GM18951 (cell line): ENCODE results near the gene ZNF729.
"Not testable (repeated sequence)": the region's sequence is repeated elsewhere in the genome, so short reads cannot be mapped to it uniquely, and the experiment has no call there.

ENCODE experiments used
- POLR2A ChIP-seq: IDR thresholded peaks from 4 replicates; pipeline ENCODE4 v1.6.1; 2011; ENCODE audit warnings: mild to moderate bottlenecking; ENCODE audit not compliant: insufficient read length, insufficient read depth; ENCODE audit errors: extremely low read depth
- in situ Hi-C: fragments of 300-500 bp; cut with MboI; formaldehyde crosslinking; loops from one replicate; pipeline ENCODE4 v1.12.0; 2022; ENCODE audit warnings: low sequenced_read_pairs, mixed read lengths, inconsistent platforms; ENCODE audit not compliant: unreplicated experiment

Gene ZNF729

DNA sequence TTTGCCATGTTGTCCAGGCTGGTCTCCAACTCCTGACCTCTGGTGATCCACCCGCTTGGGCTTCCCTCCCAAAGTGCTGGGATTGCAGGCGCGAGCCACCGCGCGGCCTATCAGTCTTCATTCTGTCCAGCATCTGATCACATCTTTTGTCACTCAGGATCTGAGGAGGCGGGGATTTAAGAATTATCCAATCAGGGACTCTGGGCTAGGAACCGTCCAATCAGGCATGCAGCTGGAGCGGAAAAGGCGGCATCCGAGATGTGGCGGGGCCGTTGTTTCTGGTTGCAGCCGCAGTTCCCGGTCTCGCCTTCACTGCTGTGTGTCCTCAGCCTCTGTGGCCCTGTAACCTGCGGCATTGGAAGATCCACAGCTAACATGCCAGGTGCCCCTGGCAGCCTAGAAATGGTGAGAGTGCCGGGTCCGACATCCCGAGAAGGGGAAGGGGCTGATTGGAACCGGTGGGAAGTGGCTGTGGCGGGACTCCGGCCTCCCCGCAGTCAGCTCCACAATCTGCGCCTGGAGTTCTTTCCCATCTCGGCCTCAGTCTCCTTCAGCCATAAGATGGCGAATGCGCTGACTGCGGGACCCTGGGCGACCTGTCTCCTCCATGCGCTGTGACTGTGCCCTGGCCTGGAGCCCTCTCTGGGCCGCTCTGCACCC is at the start of gene ZNF729:
ZNF729 (plus strand) TSS at position 291 of the 660 bp plus-strand sequence; CDS start at position 376, 85 bp downstream.
- in situ Hi-C loops: no loop called here
- TF ChIP-seq POLR2A: no peak

DNA sequence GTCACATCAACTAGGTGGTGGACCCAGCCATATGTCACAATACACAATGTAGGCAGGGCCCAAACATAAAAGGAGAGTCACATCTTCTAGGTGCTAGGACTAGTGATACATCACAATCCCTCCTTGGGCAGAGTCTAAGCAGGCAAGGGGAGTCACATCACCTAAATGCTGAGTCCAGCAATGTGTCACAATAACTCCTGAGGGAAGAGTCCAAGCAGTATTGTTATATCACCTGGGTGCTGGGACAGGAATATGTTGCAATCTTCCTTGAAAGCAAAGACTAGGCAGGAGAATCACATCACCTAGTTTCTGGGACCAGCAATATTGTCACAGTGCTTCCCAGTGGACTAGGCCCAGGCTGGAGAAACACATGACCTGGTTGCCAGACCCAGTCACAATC is 29.4 kb upstream of the ZNF729 start:
- TF ChIP-seq POLR2A: no peak
- in situ Hi-C loops: no loop called here

DNA sequence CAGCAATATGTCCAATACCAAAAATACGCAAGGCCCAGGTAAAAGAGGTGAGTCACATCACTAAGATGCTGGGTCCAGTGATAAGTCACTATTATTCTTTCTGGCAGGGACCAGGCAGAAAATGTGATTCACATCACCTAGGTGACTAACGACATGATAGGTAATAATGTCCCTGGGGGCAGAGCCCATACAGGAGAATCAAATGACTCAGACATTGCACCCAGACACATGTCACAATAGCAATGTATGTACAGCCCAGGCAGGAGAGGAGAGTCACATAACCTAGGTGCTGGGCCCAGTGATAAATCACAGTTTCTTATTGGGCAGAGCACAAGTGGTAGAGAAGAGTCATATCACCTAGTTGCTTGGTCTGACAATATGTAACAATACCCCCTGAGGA is 28.9 kb upstream of the ZNF729 start:
- TF ChIP-seq POLR2A: no peak

DNA sequence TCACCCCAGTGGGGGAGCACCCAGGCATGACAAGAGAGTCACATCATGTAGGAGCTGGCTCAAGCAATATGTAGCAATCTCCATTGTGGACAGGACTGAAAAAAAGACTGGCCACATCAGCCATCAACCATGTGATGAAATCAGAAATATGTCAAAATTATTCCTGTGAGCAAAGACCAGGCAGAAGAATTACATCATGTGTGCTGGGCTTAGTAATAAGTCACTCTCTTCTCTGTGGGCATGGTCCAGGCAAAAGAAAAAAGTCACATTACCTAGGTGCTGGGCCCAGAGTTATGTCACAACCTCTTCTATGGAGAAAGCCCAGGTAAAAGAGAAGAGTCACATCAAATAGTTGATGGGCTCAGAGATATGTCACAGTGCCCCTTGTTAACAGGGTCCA is 28.3 kb upstream of the ZNF729 start:
- TF ChIP-seq POLR2A: no peak

More for the DNA sequence above, 28.9 kb upstream of the ZNF729 start:
- in situ Hi-C loops: no loop called here

DNA sequence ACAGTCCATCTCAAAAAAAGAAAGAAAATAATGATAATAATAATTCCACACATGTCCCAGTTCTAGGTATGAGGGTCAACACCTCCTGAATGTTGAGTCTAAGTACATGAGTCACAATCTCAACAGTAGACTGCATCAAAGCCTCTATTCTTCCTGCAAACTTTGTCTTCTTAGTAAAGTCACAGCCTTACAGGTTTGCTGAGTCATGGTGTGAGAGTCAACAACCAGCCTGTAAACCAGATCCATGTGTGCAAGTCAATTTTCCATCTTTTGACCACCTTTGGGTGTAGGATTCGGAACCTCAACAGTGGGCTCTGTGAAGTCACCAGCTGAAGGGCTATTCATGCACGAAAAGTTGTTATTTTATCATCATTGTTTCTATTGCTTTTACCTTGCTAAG is 25.7 kb upstream of the ZNF729 start:
- in situ Hi-C loops: no loop called here

More for the DNA sequence above, 28.3 kb upstream of the ZNF729 start:
- in situ Hi-C loops: no loop called here

DNA sequence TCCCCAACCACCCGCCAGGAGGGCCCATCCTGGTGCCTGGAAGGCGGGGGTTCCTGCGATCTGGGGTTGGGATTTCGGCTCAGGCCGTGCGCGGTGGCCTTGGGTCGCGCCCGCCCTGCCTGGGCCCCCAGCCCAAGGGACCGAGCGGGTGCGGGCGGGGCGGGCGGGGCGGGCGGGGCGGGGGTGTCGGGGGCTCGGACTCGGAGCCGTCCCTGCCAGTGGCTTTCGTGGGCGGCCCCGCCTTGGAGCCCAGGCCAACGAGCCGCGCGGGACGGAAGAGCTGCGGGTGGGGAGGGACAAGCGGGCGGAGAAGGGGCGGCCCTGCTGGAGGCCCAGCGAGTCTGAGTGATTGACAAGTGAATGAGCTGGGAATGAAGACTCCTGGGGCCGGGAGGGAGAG is 24.6 kb upstream of the ZNF729 start:
- in situ Hi-C loops: no loop called here
- TF ChIP-seq POLR2A: no peak

More for the DNA sequence above, 25.7 kb upstream of the ZNF729 start:
- no peak for TF ChIP-seq POLR2A

DNA sequence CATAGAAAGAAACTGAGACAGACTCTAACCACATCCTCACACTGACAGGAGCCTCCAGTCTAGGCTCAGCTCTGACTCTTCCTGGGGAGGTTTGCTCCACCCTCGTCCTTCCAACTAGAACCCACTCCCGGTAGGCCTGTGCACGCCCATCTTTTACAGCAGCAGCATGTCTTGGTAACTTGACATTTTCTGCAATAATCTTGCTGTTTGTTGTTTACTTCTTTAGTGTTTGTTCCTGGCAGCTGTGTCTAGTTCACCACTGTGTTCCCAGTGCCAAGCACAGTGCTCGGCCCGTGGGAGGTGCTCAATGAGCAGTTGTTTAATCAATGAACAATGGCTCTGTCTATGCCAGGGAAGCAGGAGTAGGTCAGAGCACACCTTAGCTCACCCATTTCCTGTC is 23.1 kb upstream of the ZNF729 start:
- in situ Hi-C loops: no loop called here
- no peak for TF ChIP-seq POLR2A

DNA sequence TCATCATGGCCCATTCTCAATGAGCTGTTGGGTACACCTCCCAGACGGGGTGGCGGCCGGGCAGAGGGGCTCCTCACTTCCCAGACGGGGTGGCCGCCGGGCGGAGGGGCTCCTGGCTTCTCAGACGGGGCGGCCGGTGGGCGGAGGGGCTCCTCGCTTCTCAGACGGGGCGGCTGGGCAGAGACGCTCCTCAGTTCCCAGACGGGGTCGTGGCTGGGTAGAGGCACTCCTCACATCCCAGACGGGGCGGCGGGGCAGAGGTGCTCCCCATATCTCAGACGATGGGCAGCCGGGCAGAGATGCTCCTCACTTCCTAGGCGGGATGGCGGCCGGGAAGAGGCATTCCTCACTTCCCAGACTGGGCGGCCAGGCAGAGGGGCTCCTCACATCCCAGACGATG is 35.3 kb downstream of the ZNF729 start:
- in situ Hi-C loops: not testable (repeated sequence)

DNA sequence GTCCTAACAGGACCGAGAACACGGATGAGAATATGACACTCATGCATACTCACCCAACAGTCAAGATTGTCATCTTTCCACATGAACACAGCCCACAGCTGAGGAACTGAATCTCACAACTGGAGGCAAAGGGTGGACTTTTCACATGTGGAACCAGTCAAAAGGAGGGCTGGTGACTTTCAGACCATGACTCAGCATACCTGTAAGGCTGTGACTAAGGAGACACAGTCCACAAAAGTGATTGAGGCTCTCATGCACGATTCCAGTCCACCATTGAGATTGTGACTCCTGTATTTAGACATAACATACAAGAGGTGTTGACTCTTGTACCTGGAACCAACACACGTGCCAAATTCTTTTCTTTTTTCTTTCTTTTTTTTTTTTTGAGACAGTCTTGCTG is 40.0 kb downstream of the ZNF729 start:
- no peak for TF ChIP-seq POLR2A
- in situ Hi-C loops: no loop called here

DNA sequence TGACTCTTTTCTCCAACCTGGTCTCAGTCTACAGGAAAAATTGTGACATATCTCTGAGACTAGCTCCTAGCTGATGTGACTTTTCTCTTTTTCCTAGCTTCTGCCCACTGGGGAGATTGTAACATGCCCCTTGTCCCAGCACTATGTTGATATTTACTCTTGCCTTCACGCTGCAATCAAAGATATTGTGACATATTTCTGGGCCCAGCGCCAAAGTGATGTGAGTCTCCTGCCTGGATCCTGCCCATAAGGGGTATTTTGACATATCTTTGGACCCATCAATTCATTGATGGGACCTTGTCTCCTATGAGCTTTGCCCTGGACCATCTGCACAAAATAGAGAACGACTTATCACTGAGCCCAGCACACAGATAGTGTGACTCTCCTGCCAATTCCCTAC is 41.1 kb downstream of the ZNF729 start:
- no peak for TF ChIP-seq POLR2A
- in situ Hi-C loops: no loop called here

DNA sequence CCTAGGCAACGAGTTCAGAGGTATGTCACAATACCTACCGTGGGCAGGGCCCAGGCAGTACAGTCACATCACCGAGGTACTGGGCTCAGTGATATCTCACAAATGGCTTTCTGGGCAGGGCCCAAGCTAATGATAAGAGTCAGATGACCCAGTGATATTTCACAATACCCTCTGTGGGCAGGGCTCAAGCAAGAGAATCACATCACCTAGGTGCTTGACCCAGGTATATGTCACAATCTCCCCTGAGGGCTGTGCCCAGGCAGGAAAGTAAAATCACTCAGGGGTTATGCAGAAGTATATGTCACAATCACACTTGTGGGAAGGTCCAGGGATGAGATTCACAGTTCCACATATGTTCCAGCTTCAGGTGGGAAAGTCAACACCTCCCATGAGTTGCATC is 45.3 kb downstream of the ZNF729 start:
- no peak for TF ChIP-seq POLR2A
- in situ Hi-C loops: no loop called here

DNA sequence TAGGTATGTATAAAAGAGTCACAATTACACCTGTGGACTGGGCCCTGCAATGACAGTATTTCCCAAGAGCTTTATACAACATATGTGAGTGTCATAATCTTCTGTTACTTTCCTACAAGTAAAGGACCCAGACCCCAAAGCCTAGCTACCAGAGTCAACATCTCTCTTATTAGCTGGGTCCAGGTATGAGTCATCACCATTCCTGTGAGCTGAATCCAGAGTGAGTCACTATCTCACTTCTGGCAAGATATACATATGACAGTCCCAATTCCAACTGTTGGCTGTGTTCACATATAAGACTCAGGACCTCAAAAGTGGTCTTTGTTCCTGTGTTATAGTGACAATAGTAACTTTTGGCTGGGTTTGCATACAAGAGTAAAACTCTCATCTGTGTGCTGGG is 46.7 kb downstream of the ZNF729 start:
- no peak for TF ChIP-seq POLR2A
- in situ Hi-C loops: no loop called here

DNA sequence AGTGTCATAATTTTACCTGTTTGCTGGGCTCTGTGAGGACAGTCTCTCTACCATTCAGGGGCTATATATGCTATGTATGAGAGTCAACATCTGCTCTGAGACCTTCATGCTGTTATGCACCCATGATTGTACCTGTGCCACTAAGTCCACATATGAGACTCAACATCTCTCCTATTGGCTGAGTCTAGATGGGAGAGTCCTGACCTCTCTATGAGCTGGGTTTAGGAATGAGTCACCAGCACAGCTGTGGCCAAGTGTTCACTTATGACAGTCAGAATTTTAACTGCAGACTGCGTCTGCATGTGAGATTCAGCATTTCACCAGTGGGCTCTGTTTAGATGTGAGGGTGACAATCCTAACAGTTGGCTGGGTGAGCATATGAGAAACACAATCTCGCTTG is 49.5 kb downstream of the ZNF729 start:
- in situ Hi-C loops: no loop called here
- TF ChIP-seq POLR2A: no peak

DNA sequence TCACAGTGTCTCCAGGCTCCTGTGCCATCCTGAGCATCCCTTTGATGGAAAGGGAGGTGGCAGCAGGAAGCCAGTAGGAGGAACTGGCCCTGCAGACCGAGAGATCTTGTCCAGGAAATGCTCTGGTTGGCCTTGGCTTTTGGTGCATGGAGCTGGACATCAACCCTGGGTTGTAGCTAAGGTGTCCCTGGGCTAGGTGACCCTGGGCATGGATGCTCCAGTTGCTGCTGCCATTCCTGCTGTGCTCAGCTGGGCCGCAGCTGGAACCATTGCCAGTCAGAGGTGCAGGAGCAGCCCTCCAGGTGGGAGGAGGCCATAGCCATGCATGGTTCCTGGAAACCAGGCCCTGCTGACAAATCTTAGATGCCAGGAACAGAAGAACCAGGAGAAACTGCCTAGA is 68.4 kb downstream of the ZNF729 start:
- TF ChIP-seq POLR2A: no peak
- in situ Hi-C loops: no loop called here
